G401.6 (cell line): Measurements from ENCODE around the gene SHISA8.

Experiments used
- FAIRE-seq: peaks from 2 replicates; lab custom pipeline; 2012; peaks lifted over from hg19 to GRCh38; lab: Jason Lieb, UNC

The SHISA8 gene

DNA sequence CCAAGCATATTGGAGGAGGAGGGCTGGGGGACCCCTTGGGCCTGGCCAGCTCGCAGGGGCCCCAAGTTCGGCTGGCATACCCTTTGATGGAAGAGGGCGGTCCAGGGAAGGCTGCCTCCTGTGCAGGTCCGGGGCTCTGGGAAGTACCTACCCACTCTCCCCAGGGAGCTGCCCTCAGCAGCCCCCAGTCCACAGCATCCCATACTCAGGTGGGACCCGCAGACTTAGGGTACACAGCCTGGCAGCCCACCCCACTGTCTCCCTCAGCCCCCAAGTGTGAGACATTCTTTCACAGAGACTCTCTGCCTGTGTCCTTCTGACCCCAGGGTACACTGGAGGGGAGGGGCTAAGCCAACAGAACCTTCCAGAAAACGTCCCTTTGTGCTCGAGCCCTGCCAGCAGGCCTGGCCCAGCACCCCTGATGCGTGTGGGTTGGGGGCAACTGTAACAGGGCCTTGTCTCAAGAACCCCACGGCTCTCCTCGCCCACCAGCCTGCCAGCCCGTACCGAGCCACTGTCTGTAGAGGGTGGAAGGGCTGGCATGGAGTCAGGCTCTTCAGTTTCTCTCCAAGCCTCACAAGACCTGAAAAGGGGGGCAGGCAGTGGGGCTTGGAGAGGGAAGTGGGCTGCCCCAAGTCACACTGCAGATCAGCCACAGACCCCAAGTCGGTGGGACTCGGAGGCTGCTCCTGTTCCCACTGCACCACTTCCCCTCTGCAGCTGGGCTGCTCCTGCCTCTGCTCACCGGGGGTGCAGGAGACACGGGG, 18.7 kb upstream of the SHISA8 start:
- no peak for FAIRE-seq

DNA sequence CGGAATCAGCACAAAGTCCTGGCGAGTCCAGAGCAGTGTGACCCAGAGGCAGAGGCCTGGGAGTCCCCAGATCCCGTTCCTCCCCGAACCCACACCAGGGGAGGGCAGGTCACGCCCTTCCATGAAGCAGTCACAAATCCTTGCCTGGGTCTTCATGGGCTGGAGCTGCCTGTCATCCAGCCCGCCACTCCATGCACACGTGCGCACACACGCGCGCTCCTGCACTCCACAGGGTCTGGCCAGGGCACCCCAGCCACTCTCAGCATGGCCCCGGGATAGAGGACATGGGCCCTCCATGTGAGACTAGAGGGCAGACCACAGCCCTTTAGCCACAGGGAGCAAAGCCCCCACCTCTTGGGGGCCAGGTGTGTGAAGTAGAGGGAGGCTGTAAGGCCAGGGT, 17.5 kb upstream of the SHISA8 start:
- no peak for FAIRE-seq

- FAIRE-seq: no peak
Observed at GRCh38 chr22:41931701-41932269, 16.9 kb upstream of the SHISA8 start.

GRCh38 chr22:41929418-41929810, 14.5 kb upstream of the SHISA8 start:
- FAIRE-seq: no peak

DNA sequence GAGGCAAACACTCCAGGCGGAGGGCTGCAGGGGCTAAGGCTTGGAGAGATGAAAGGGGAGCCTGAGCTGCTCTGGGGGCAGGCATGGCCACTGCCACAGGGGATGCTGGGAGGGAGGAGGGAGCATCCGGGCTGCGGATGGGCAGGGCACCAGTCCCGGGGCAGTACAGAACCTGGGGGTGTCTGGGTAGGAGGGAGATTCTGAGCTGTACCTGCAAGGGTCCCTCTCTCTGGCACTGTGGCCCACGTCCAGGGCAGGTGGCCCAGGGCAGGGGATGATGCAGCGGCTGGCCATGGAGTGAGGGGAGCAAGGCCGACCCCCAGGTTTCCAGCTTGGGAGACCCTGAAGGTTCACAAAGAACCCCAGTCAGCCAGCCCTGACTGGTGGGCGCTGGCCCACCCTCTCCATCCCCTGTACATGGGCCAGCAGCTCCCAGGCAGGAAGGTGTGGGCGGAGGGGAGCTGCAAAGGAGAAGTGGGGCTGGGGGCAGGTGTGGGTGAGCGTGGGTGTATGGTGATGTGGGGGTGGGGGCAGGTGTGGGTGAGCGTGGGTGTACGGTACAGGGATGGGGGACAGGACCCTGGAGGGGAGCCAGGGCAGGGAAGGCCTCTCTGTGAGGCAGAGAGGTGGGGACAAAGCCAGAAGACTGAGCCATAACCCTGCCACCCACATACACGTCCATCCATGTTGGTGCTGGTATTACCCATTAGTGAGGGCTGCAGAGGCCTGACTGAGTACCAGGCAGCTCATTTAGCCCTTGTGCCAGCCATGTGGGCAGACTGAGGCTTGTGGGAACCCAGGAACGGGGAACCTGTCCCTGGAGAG, 13.9 kb upstream of the SHISA8 start:
- no peak for FAIRE-seq

DNA sequence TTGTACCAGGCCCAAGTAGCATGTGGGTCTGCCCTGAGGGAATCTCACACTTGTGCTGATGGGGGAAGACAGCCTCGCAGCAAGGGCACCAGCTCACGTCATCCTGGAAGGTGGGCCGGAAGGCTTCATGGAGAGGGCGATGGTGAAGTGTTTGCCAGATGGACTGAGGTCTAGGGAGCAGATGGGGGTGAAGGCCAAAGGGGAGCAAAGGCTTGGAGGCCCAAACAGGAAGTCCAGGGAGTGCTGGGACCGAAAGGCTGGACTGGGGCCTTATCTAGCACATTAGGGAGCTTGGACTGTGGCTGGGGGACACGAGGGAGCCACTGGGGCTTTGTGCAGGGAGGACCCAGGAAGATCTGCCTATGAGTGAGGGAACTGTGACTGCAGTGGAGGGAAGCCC, 12.9 kb upstream of the SHISA8 start:
- no peak for FAIRE-seq

DNA sequence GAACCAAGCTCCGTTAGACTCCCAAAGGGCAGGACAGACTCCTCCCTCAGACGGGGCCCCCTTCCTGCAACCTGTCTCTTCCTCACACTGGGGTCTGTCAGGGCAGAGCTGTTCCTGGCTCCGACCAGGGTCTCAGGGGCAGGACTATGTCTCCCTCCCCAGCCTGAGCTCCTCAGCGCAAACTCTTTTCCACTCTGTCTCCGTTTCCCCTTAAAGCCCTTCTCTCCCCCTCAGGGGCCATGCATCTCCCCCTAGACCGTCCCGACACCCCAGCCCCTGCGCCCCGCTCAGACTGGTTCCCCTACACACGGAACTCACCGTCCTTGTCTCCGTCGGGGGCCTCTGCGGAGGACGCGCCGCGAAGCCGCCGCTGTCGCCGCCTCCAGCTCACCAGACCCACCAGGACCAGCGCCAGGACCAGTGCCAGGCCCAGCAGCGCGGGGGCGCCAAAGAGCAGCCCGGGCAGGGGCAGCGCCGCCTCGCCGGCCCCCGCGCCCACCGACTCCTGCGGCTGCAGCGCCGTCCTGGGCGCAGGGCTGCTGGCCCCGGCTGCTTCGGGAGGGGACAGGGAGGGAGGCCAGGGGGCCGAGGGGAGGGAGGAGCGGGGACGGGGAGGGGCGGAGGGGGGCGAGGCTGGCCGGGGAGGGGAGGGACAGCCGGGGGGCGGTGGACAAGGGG, 11.0 kb upstream of the SHISA8 start:
- no peak for FAIRE-seq

DNA sequence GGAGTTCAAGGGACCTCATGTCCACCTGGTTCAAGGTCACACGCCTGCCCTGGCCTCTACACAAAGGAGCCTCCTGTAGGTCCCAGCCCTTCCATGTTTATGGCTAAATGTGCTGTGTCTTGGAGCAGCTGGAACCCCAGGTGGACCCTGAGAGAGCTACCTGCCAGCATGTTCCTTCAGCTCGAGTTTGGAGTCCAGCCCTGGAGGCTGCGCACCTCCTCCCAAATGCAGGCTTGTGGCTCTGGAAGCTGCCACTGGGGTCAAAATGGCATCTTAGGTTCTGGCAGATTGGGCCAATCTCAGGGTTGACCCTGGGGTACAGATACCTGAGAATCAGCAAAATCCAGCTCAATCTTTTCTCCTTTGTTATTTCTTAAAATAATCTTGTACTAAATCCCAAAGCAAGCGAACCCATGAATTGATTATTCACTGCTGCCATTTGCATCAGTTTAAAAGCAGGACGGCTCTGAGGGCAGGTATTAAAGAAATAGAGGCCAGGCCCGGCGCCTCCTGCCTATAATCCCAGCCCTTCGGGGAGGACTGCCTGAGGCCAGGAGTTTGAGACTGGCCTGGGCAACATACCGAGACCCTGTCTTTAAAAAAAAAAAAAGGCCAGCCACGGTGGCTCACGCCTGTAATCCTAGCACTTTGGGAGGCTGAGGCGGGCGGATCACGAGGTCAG, 8.9 kb upstream of the SHISA8 start:
- no peak for FAIRE-seq

- FAIRE-seq: no peak
Observed at GRCh38 chr22:41922940-41923594, 8.2 kb upstream of the SHISA8 start.

GRCh38 chr22:41922328-41922727, 7.5 kb upstream of the SHISA8 start:
- no peak for FAIRE-seq

- no peak for FAIRE-seq
Observed at GRCh38 chr22:41920271-41920976, 5.5 kb upstream of the SHISA8 start.

GRCh38 chr22:41919357-41920224, 4.7 kb upstream of the SHISA8 start:
- no peak for FAIRE-seq

DNA sequence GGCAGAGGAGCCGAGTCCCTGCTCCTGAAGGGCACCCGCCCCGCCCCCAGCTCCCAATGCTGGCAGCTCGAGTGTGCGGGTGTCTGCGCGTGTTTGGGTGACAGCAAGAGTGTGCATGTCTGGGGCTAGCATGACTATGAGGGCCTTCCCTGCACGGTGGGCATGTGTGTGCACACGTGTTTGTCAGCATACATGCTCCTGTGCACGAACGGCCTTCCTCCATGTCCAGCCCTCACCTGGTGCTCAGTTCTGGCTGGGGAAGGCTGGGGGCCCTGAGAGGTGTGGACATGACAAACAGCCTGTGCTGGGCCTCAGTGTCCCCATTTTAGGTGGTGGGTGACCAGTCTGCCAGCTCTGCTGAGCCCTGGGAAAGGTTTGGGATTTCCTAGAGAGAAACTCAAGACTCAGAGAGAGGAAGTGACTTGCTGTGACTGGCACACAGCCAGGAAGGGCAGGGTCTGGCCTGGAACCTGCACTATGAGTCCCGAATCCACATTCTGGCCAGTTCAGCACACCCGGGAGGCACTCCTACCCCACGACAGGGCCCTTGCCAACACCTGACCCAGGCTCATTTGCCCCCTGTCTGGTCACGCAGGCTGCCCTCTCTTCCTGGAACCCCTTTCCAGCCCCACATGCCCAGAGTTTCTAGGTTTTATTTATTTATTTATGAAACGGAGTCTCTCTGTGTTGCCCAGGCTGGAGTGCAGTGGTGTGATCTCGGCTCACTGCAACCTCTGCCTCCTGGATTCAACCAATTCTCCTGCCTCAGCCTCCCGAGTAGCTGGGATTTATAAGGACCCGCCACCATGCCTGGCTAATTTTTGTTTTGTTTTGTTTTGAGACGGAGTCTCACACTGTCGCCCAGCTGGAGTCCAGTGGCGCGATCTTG, 3.3 kb upstream of the SHISA8 start:
- FAIRE-seq: no peak

- no peak for FAIRE-seq
Observed at GRCh38 chr22:41917375-41917902, 2.6 kb upstream of the SHISA8 start.

DNA sequence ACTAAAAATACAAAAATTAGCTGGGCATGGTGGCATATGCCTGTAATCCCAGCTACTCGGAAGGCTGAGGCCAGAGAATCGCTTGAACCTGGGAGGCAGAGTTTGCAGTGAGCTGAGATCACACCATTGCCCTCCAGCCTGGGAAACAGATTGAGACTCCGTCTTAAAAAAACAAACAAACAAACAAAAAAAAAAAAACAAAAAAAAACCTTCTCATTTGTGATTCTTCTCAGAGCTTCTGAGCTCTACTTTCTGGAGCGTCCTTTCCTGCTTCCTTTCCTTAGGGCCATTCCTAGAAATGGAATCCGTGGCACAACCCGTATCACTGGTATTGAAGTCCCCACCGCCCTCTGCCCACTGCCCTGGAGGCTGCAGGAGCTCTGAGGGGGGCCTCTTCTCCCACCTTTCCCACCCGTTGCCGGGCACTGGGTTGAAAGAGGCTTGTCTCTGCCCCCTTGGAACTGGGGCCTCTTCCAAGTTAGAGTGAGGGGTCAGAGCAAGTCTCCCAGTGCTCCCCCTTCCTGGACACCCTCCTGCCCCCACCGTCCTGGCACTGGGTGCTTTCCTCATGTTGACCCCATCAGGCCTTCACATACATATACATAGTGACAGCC, 2.0 kb upstream of the SHISA8 start:
- FAIRE-seq: no peak

GRCh38 chr22:41915786-41916493, 1.1 kb upstream of the SHISA8 start:
- FAIRE-seq: no peak

GRCh38 chr22:41914611-41915034, 251 bp downstream of the SHISA8 start:
- FAIRE-seq: no peak
